Upper lobe of left lung (tissue), 4 donors: Measurements from ENCODE around the gene TSHZ1.

Source experiments
- EP300 ChIP-seq, 4 donors: sonication (generic); formaldehyde crosslinking; IDR thresholded peaks; one replicate each; pipeline ENCODE4 v1.5.1; 2017; ENCODE audit warnings: antibody characterized with exemption in 4 of 4, control low read depth in 2 of 4
- POLR2A ChIP-seq, 4 donors: fragments of 450-650 bp; IDR thresholded peaks; one replicate each; pipeline ENCODE4 v1.5.1; 2016 to 2017; ENCODE audit warnings: antibody characterized with exemption in 4 of 4, mild to moderate bottlenecking in 2 of 4
- POLR2AphosphoS5 ChIP-seq, 2 donors: sonication (generic); formaldehyde crosslinking; IDR thresholded peaks; one replicate each; pipeline ENCODE4 v1.5.1; 2017; ENCODE audit warnings: antibody characterized with exemption in 2 of 2
- TF ChIP-seq, protein P1 (sequence below), 6 experiments: fragments of 450-650 bp in 4 of 6; fragments of 200-600 bp in 2 of 6; sonication (generic) in 2 of 6; IDR thresholded peaks; one replicate each; pipeline ENCODE4 v1.5.1; 2016 to 2019; ENCODE audit warnings: antibody characterized with exemption in 6 of 6

DNA sequence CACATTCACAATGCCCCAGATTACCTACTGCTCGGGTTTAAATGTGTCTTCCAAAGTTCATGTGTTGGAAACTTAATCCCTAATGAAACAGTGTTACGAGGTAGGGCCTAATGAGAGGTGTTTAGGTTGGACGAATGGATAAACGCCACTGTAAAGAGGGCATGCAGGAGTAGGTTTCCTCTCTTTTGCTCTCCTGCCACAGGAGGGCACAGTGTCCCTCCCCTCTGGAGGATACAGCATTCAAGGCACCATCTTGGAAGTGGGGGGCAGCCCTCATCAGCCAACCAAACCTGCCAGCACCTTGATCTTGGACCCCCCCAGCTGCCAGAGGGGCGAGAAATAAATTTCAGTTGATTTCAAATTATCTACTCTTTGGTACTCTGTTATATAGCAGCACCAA, 103.5 kb downstream of the TSHZ1 start:
- TF ChIP-seq POLR2AphosphoS5 (IDR thresholded peaks at IDR 0.05) (no peak), EP300 (IDR thresholded peaks at IDR 0.05) (no peak), POLR2A (IDR thresholded peaks at IDR 0.05) (no peak)
- TF ChIP-seq, protein P1, sequence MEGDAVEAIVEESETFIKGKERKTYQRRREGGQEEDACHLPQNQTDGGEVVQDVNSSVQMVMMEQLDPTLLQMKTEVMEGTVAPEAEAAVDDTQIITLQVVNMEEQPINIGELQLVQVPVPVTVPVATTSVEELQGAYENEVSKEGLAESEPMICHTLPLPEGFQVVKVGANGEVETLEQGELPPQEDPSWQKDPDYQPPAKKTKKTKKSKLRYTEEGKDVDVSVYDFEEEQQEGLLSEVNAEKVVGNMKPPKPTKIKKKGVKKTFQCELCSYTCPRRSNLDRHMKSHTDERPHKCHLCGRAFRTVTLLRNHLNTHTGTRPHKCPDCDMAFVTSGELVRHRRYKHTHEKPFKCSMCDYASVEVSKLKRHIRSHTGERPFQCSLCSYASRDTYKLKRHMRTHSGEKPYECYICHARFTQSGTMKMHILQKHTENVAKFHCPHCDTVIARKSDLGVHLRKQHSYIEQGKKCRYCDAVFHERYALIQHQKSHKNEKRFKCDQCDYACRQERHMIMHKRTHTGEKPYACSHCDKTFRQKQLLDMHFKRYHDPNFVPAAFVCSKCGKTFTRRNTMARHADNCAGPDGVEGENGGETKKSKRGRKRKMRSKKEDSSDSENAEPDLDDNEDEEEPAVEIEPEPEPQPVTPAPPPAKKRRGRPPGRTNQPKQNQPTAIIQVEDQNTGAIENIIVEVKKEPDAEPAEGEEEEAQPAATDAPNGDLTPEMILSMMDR (IDR thresholded peaks at IDR 0.05): no peak
